ENCODE data around the gene RPP14. TPM values are rescaled to one million over a fixed set of nuclear protein-coding genes. Genes with fewer than 3 reads are reported as not detected.

The RPP14 gene
- total RNA-seq (2022; extraction: Qiagen RNA extraction; ENCODE audit: low read depth), result 11.2 to 13.5 TPM (median 13.3 TPM) in 5 replicates

DNA sequence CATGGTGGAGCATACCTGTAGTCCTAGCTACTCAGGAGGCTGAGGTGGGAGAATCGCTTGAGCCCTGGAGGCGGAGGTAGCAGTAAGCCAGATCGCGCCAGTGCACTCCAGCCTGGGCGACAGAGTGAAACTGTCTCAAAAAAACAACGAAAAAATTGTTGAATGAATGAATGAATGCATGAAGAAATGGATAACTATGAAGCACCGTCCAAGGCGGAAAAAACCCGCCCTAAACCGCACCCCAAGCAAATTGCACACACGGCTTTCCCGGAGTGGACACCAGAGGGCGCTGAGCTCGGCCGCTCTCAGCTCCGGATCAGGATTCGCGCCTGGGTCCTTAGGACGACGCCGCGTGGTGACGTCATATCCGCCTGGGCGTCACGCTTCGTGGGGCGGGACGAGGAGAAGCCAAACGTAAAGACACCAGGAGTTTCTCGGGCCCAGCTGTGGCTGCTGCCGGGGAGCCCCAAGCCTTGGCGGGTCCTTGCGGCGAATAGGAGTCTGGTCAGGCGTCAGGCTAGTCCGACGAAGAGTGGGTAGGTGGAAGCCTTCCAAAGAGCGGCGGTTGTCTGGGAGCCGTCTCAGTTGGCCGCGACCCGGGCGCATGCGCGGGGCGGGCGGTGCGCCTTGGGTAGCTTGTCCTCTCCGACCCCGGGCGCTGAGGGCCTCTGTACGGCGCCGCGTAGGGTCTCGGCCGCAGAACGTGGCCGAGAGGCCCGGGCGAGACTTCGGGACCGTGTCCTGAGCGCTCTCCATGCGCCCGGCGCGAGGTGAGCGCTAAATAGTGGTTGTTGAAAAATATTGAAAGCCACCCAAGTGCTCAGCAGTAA is at the start of gene RPP14, which contains the start of gene HTD2:
Gene RPP14, plus strand, starts transcription at position 364 of the 830 bp plus-strand sequence. CDS start 4,085 bp downstream, outside the sequence.
Gene HTD2, plus strand, starts transcription at position 639 of the 830 bp plus-strand sequence. CDS start 11,094 bp downstream, outside the sequence.

DNA sequence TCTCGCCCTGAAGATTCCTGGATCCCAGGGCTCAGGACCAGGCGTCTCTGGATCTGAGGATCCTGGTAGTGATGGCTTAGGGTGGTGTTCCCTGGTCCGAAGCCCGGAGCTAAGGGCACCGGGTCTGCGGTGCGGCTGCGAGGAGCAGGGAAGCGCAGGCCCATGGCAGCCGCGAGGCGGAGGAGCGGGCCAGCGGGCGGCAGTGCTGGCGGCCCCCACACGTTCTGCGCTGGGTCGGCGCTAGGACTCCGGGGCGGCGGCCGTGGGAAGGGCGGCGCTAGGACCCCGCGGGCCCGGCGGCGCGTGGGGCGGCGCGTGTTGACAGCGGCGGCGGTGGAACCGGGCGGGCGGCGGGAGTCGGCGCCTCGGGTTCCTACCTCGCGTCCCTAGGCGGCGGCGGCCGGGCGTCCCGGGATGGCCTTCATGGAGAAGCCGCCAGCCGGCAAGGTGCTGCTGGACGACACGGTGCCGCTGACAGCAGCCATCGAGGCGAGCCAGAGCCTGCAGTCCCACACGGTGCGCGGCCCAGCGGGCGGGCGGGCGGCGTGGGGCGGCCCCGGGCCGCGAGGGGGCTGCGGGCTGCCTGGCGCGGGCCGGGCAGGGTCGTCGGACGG is 26.6 kb downstream of the RPP14 start, which contains the start of gene PXK:
Gene PXK, plus strand, starts transcription at position 318 of the 614 bp plus-strand sequence. Its CDS starts 97 bp downstream, at position 415.

Other genes starting within 250 kb of the RPP14 start
- 0.20 TPM in 1 of 5 replicates, not detected in the others for gene DNASE1L3, start 95.3 kb upstream of the RPP14 start, total RNA-seq (2022; extraction: Qiagen RNA extraction; ENCODE audit: low read depth)
- 12.1 to 15.8 TPM (median 14.5 TPM) in 5 replicates for gene ABHD6, start 68.5 kb upstream of the RPP14 start, total RNA-seq (2022; extraction: Qiagen RNA extraction; ENCODE audit: low read depth)
- gene HTD2, start 275 bp downstream of the RPP14 start, total RNA-seq (2022; extraction: Qiagen RNA extraction; ENCODE audit: low read depth), result 3.8 to 8.1 TPM (median 6.6 TPM) in 5 replicates
- 5.6 to 7.4 TPM (median 6.4 TPM) in 5 replicates for gene PXK, start 26.6 kb downstream of the RPP14 start, total RNA-seq (2022; extraction: Qiagen RNA extraction; ENCODE audit: low read depth)
- 56.2 to 68.2 TPM (median 63.3 TPM) in 5 replicates for gene PDHB, start 127.6 kb downstream of the RPP14 start, total RNA-seq (2022; extraction: Qiagen RNA extraction; ENCODE audit: low read depth)
- 4.9 to 11.5 TPM (median 9.0 TPM) in 5 replicates for gene KCTD6, start 185.9 kb downstream of the RPP14 start, total RNA-seq (2022; extraction: Qiagen RNA extraction; ENCODE audit: low read depth)
- gene ACOX2, start 230.9 kb downstream of the RPP14 start, total RNA-seq (2022; extraction: Qiagen RNA extraction; ENCODE audit: low read depth), result 6.4 to 11.1 TPM (median 9.6 TPM) in 5 replicates

All from A549 treated with RU486 at 1 μM for 4 hours (cell line).